ENCODE measurements around the gene SHCBP1L.

SHCBP1L gene

DNA sequence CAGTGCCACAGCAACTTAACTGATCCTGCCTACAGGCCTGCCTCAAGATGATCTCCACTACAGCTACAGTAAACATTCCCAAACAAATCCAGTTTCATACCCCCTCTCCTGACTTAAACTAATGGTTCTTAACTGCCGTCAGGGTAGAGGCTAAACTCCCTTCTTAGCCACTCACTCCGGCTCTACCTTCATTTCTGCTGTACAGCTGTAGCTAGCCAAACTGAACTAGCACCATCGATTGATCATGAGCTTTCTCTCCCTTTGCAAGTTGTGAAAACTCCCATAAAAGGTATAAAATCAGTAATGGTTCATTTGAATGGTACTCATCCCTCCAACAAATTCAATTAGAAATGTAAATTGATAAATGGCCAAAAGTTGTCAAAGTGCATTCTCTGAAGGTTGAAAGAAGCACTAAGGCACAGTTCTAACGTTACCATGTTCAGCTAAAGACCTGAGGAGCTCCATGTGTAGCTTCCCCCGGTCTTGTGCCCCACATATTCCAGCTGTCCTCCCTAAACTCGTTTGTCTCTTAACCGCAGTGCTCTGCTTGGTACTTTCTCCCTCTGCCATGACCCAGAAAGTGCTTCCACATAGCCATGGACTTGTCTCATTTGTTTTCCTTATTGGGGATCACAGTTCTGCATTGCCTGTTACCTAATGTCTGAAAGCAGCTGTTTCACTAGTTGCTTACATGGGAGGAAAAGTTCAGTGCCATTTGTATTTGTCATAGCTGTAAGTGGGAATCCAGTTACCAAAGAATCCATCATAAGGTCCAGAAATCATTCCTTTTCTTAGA, 64.0 kb downstream of the SHCBP1L start:
- DNase-seq, result no peak

DNA sequence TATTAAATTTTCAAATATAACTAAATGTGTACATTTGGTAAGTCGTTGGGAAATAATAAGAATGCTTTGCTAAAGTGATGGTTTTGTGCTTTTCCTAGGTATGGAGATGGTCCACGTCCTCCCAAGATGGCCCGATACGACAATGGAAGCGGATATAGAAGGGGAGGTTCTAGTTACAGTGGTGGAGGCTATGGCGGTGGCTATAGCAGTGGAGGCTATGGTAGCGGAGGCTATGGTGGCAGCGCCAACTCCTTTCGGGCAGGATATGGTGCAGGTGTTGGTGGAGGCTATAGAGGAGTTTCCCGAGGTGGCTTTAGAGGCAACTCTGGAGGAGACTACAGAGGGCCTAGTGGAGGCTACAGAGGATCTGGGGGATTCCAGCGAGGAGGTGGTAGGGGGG, 66.0 kb downstream of the SHCBP1L start:
- DNase-seq, result no peak

DNA sequence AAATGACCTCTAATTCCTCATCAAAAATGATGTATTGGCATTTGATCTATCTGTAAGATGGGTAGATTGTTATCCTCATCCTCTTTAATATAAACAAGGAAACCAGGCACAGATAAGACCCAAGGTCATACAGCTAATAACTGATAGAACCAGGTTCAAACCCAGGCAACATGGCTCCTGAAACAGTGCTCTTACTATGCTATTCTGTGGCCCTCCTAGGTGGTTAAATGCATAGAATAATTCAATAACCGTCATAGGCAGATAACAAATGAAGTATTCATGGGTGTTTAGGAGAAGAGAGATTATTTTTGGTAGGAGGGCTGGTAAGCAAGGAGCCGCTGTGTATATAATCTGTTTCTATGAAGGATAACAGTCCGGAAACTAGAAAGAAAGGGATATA, 67.4 kb downstream of the SHCBP1L start:
- DNase-seq, result no peak

DNA sequence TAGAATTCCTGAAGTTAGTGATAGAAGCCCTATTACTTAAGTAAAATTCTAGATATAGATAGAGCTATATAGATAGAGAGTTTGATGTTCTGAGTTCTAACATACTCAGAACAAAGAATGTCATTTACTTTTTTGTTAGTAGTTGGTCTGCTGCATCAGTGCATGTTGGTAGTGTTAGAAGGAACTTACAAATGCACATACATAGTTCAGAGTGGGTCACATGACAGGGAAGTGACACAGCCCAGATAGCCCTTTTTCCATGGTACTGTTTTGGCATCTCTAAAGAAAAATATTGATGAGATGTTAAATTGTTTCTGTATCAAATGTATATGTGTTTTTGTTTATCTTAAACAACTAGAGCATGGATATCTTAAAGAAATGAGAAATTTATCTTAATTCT, 68.1 kb downstream of the SHCBP1L start:
- no peak for DNase-seq

DNA sequence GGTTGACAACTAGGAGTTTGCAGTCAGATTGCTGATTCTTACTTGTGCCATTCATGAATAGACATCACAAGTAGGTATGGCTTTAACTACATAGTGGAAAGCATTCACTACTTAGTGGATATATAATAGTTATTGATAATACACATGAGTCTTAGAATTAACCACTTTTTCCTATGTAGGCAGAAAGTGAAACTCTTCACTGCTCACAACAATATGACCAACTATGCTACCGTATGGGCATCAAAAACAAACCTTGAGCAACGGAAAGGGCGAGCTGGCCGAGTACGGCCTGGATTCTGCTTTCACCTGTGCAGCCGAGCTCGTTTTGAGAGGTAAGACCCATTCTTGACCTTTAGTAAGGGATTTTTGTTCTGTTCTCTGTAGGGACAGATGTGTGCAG, 75.1 kb downstream of the SHCBP1L start:
- DNase-seq, result no peak

DNA sequence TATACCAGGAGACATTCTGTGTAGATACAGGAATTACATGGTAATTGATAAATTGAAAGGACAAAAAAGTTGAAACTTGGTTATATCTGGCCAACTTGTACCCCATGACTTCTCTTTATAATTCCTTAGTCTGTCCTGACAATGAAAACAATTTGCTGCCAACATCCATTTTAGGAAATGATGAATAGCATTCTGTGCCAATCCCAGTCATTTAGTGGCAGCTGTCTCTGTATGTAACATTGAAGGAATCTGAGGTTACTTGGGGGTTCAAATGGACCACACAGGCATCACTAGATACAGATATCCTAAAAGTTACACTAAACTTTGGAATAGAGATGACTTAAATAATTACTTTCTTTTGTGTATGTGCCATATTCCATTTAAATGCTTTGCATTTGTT, 75.6 kb downstream of the SHCBP1L start:
- no peak for DNase-seq

DNA sequence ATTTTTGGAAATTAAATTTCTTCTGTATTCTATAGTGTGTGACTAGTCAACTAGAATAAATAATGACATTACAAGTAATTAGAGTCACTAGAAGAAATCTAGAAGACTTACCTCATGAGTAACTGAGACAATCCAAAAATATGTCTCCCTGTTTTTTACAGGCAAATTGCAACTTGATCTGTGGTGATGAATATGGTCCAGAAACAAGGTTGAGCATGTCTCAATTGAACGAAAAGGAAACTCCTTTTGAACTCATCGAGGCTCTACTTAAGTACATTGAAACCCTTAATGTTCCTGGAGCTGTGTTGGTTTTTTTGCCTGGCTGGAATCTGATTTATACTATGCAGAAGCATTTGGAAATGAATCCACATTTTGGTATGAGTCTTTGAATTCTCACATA, 77.1 kb downstream of the SHCBP1L start:
- no peak for DNase-seq

DNA sequence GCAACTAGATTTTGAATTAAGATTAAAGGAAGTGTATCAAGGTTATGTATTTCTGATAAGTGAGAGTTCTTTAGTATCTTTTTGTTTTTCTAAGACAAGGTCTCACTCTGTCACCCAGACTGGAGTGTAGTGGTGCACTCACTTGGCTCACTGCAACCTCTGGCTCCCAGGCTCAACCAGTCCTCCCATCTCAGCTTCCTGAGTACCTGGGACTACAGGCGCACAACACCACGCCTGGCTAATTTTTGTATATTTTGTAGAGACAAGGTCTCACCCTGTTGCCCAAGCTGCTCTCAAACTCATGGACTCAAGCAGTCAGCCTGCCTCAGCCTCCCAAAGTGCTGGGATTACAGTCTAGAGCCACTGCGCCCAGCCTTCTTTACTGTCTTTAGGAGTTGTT, 80.1 kb downstream of the SHCBP1L start:
- DNase-seq, result no peak

DNA sequence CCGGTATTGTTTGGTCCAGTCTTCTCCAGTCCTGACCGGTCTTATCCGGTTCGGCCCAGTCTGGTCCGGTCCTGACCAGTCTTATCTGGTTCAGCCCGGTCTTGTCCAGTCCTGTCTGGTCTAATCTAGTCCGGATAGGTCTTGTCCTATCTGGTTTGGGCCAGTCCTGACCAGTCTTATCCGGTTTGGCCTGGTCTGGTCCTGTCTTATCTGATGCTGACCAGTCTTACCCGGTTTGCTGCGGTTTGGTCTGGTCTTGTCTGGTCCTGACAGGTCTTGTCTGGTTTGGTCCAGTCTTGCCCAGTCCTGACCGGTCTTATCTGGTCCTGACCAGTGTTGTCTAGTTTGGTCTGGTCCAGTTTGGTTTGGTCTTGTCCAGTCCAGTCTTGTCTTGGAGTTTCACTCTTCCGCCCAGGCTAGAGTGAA, 83.7 kb downstream of the SHCBP1L start:
- DNase-seq, result no peak

DNA sequence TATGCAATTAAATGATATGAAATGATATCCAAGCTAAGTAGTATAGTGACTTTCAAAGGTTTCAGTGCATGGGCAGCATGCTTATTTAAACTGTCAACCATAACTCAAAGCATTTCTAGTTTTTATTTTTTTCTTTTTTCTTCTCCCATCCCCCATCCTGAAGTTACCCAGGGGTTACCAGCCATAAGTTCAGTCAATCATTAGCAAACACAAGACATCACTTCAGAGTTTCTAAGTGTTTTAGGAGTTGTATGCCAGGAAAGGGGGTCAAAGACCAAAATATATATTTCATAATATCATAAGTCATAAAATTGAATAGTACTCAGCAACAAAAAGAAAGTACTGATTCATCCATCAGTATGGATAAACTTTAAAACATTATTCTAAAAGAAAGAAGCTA, 85.1 kb downstream of the SHCBP1L start:
- DNase-seq, result no peak

DNA sequence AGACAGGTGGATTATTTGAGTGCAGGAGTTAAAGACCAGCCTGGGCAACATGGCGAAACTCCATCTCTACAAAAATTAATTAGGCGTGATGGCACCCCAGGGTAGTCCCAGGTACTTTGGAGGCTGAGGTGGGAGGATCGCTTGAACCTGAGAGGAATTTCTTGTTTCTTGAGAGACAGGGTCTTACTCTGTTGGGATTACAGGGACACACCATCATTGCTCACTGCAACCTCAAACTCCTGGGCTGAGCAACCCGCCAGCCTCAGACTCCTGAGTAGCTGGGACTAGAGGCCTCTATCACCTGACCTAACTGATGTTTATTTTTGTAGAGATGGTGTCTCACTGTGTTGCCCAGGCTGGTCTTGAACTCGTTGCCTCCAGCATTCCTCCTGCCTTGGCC, 89.0 kb downstream of the SHCBP1L start:
- no peak for DNase-seq

DNA sequence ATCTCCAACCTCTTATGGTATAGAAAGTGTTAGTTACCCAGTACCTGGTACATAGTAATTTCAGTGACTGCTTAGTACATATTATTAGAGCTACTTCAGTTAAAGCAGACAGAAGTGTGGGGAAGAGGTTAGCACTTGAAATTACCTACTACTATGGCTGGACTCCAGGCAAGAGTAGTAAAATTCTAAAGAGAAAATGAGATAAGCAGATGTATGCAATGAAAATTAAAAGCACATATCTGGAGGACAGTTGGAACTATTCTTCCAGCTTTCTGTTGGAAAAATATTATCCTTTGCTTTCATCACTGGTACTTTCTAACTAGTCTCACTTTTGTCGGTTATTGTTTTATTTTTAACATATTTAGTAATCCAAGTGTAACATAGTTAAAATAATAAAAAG, 90.1 kb downstream of the SHCBP1L start:
- no peak for DNase-seq

DNA sequence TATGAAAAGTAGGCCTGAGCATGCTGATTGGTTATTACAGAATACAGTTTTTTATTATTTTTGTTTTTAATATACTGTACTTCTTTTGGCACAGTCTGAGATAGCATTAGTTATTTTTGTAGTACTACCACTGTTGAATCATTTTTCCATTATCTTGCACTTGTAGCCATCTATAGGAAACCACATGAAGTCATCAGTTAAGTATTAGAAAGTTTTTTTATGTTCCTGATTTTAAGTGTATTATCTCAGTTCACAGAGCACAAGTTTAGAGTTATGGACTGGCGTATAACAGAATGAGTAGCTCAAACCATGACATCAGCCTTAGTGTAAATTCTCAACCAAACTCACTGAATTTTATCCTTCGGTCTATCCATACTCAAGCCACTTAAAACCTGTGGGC, 91.0 kb downstream of the SHCBP1L start:
- DNase-seq, result no peak

DNA sequence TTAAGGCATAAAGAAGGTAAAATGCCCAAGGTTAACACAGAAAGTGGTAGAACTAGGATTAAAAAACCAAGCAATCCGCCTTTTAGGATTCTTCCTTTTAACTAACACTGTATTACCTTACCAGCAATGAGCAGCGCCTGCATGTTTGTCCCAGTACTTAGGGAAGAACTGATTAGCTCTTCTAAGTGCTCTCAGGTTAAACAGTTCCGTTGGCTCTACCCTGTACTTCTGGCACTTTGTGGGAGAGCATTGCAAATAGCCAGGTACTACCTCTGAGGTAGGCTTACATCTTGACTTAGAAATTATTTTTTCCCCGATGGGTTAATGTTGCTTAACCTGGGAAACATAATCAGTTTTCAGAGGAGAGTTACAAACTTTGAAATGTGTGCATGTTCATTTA, 92.3 kb downstream of the SHCBP1L start:
- no peak for DNase-seq

DNA sequence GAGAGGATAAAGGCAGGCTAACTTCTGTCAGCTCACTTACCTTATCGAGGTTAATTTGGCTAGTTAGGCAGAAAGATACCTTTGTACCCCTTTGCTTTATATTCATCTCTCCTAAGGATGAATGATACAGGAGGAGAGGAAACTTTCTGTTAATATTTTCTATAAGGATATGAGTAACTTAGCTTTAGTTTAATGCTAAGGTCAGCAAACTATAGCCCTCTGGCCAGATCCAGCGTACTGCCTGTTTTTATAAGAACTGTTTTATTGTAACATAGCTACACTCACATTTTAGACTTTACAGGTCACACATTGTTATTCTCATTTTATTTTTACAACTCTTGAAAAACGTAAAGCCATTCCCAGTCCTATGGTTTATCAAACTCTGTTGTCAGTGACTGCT, 95.8 kb downstream of the SHCBP1L start:
- no peak for DNase-seq

DNA sequence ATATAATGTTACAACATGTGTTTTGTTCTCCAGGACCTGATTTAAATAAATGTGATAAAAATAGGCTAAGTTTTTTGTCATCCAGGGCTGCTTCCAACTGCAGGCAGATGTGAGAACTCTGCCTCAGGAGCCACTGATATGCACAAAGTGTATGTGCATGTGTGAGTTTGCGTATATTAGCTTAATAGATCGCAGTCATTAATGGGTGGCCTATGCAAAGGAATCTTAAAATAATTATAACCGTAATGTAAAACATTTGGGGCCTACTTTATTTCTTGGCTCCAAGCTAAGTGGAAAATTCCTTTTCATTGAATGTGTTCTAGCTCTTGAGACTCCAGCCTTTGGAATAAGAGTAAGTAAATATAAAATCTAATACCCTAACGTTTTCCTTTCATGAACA, 97.1 kb downstream of the SHCBP1L start:
- DNase-seq, result no peak

DNA sequence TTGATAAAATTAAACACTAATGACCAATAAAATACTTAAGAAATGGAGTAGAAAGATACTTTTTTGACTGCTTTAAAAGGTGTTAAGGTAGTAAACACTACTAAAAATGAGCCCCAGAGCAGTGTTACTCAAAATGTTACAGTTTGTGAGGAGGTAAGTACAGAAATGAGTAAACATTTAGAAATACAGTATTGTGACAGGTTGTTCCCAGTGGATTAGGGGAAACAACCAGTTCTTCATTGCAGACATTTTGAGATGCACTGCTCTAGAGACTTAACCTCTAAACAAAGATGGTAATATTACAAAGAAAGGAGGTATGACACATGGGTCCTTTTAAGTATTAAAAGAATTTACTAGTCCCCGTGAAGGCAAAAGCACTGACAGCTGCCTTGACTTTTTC, 101.1 kb downstream of the SHCBP1L start:
- DNase-seq, result no peak

DNA sequence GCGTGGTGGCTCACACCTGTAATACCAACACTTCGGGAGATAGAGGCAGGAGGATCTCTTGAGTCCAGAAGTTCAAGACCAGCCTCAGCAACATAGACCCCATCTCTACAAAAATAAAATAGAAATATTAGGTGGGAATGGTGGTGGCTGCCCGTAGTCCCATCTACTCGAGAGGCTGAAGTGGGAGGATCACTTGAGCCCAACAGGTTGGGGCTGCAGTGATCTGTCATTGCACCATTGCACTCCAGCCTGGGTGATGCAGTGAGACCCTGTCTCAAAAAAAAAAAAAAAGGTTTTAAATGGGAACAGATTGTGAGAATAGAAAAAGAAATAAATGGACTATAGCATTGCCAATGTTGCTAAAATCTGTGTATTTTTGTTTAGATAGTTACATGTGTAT, 102.6 kb downstream of the SHCBP1L start:
- no peak for DNase-seq
